MM.1S (cell line): ENCODE results near the gene KCNQ1.

ENCODE experiments used
- CTCF ChIP-seq: fragments of 300-600 bp; sonication (generic); IDR thresholded peaks from 2 replicates; pipeline ENCODE4 v1.5.1; 2016; ENCODE audit warnings: antibody characterized with exemption, low read length, mixed read lengths
- EZH2 ChIP-seq: fragments of 300-600 bp; sonication (generic); optimal IDR thresholded peaks from 2 replicates; pipeline ENCODE3; 2017; ENCODE audit warnings: low read depth, mild to moderate bottlenecking, antibody characterized with exemption, low read length, mixed read lengths

GRCh38 chr11:2804189-2804588 is 359.4 kb downstream of the KCNQ1 start:
- no peak for TF ChIP-seq CTCF
- TF ChIP-seq EZH2, result no peak
